Left renal cortex interstitium (tissue), 4 donors: ENCODE results near the gene RPUSD4. TPM values are rescaled to one million over a fixed set of nuclear protein-coding genes. Genes with fewer than 3 reads are reported as not detected.

Experiments
- DNase-seq, 4 donors: peaks; one replicate each; pipeline ENCODE4 v3.0.0-alpha.2; 2013; ENCODE audit warnings: low read depth in 4 of 4, low spot score in 2 of 4, missing footprints in 1 of 4
- polyA plus RNA-seq, 4 donors: library from polyadenylated mRNA; unstranded; fragments of 120-200 nt; gene quantifications; one replicate each; pipeline ENCODE4 v1.2.1, GENCODE V29; 2013; ENCODE audit not compliant: insufficient read length in 4 of 4

The RPUSD4 gene
- polyA plus RNA-seq, 4 donors: 29.4 to 40.0 (median 34.4) TPM

DNA sequence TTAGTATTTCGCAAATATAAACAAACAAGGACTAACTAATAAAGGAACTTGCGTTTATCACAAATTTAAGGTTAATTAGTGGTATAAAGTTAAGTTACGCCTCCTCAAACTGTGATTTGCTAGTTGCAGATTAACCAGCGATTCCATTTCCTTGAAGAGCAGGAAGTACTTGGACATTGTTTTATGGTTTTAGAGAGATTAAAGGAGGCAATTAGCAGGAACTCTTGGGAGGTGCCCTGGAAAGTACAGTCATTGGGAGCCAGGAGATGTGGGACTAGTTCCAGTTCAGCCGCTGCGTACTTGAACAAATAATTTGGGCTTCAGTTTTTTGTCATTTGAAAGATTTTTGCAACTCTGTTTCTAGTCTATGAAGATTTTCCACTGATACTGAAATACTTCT is 3.4 kb upstream of the RPUSD4 start:
- no peak for DNase-seq

DNA sequence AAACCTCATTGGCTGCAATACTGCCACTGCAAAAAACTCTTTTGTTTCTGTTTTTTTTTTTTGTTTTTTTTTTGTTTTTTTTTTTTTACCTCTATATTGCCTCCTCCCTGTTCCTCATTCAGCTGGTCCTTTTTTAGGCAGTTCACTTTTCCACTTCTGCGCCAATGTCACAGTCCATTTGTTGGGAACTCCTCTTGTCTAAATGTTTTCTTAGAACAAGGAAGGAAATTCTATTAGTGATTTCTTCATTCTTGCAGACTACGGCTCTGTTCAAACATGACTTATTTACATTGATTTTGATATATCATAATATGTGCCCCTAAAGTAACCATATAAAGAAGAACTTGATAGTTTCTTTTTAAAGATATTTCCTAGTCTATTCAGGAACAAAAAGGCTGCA is 3.0 kb upstream of the RPUSD4 start:
- DNase-seq: no peak

DNA sequence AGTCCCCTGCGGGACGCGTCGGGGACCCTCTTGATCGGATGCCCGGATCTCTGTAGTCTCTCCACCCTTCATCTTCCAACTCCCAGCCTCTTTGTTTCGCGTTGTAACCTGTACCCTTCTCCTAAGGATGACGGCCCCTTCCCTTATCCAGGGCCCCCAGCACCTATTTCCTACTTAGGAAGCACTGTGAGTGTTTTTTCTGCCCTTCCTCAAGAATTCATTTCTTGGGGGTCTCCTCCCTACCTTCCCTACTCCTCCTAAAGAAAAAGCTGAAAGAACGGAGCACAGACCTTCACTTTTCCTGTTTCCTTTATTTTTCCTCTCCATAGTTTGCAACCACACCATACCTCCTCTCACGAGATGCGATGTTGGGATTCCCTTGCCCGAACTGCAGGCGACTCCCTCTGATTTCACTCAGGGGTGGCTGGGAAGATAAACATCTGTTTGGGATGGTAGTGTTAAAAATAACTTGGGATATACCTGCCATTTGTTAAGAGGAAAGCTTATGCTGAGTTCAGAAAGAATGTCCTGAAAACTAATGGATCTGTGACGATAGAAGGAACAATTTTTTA is 725 bp upstream of the RPUSD4 start:
- no peak for DNase-seq

DNA sequence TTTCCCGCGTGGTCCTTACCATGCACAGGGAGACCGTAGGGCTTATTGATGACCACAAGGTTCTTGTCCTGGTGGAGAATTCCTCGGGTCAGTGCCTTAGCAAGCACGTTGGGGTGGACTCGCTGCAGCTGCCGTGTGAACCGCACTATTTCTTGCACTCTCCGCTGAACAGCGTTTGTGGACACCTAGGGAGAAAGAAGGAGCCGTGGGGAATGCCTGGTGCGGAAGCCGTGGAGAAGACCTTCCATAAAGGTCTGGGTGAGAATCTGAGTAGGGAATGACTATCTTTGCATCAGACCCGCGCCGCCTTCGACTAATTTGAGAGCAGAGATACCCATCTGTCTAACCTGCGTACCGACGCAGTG is 597 bp downstream of the RPUSD4 start:
- no peak for DNase-seq

DNA sequence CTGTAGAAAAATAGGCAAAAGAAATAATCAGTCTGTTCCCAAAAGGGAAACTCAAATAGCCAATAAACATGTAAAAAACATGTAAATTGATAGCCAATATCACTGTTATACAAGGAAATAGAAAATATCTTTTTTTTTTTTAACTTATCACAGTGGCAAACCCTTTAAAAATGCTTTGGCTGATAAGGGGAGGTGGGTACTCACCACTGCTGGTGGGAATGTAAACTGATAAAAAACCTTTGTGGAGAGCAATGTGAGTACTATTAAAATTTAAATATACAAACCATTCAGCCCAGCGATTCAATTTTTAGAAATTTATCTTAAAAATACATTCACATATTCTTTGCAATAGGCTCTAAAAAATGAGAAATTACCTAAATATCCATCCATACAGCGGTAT is 3.6 kb downstream of the RPUSD4 start:
- no peak for DNase-seq

DNA sequence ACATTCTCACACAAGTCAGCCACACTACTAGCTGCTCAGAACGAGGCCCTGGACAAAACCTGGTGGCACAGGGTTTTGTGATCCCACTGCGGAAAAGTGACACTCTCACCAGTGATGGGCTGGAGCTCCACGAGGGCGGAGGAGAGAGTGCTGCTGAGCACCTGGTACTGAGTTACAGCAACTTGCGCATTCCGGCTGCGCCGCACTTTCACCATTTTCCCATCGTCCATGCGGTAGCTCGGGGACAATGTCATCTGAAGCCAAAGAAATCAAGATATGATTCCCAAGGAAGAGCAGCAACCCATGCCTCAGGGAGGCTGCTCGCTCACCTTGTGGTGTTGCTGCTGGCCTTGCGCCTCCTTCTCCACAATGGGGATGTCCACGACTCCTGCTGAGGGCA is 6.1 kb downstream of the RPUSD4 start:
- DNase-seq: no peak

DNA sequence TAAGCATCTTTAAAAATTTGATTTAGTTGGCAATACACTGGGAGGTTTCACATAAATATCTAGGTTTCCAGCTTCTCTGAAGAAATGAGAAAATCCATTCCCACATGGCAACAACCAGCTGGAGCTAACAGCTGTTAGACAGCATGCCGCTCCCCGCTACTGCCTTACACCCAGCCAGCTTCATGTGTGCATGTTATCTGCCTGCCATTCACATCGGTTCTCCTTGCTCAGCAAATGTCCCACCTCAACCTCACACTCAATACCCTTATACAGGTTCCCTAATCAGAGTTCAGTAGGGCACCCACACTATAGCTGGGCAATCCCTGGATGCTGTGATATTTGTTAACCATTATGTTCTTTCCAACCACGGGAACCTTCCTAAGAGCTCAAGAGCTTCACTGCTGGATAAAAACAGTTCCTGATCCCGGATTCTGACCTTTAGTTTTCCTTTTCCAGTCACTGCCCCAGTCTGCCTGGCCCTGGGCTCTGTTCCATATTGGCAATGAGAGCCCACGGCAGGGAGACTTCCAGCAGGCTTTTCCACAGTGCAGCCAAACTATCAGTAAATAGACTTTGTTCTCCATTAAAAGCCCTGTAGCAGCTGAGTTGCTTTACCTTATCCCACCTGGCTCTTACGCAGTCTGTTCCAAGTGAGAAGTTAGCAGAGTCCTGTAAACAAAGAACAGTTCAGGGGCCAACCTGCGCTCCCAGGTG is 8.6 kb downstream of the RPUSD4 start:
- no peak for DNase-seq

DNA sequence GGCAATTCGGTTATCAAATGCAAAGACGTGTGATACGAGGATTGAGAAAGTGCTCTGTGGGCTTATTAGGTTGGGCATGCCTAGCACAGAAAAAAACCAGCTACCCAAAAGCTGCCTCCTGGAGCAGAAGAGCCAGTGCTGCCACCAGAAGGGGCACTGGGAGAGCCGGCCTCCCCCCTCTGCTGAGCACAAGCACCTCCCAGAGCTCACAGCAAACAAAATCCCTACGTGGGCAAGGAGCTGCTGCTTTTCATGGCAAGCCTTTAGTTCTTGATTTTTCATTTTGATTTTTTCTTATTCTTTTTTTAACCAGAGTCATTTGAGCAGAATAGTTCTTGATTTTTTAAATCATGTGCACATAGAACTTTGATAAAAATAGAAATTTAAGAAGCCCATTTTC is 12.8 kb downstream of the RPUSD4 start:
- no peak for DNase-seq

DNA sequence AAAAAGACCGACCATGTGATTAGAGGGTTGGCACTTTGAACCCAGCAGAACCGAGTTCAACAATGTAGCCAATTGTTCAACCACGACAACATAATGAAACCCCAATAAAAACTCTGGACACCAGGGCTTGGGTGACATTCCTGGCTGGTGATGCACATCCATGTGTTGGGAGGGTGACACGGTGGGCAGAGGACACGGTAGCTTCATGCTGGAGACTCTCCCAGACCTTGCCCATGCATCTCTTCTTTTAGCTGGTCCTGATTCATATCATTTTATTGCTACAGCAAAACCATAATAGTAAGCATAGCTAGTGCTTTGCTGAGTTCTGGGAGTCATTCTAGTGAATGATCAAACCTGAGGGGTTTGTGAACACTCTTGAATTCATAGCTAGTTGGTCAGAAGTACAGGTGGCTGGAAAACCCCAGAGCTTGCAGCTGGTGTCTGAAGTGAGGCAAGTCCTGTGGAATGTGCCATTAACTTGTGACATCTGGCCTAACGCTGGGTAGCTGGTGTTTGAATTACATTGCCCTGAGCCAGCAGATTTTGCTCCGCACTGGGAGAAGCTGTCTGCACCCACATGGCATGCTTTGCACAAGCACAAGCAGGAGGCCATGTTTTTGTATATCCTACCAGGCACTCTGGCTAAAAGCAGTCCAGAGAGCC is 14.0 kb downstream of the RPUSD4 start:
- no peak for DNase-seq

DNA sequence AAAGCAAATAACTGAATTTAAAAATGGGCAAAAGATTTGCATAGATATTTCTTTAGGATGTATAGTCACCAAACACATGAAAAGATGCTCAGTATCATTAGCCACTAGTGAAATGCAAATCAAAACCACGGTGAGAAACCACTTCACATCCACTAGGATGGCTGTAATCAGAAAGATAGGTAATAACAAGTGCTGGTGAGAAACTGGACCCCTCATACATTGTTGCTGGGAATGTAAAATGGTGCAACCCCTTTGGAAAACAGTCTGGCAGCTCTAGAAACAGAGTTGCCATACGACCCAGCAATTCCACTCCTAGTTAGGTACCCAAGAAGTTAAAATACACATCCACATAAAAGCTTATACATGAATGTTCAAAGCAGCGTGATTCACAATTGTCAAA is 16.3 kb downstream of the RPUSD4 start:
- no peak for DNase-seq

DNA sequence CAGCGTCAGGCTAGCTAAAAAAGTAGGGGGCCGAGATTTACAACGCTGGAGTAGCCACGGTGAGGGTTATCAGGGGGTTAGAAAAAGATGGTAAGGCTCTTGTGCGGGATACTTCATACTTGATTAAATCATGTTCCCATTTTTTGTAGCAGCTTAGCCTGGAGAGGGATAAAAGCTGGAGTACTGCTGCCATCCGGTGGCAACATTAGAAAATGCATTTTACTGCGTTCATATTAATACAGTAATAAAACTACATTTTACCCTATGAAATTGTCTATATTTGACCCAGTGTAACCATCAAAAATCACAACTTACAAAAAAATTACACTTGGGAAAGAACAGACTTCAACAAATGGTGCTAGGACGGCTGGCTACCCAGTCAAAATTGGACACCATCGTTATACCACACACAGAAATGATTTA is 17.3 kb downstream of the RPUSD4 start:
- no peak for DNase-seq

DNA sequence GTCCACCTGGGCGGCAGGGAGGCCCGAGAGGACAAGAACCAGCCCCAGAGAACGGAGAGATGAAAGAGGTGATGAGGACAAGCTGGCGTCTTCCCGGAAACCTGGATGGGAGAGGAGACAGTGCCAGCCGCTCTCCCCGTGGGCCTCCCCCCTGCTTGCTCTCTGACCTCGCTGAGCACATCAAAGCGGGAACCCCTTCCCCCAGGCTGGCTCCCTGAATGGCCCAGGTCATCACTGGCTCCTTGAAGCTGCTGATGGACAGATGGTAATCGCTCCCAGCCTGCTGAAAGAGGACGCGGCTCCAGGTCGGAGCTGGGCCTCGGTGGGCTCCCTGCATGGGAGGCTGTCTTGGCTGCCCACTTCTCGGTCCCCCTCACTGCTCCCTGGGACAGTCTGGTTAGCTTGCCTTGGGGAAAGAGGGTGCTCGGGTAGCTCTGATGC is 18.4 kb downstream of the RPUSD4 start:
- DNase-seq: no peak

DNA sequence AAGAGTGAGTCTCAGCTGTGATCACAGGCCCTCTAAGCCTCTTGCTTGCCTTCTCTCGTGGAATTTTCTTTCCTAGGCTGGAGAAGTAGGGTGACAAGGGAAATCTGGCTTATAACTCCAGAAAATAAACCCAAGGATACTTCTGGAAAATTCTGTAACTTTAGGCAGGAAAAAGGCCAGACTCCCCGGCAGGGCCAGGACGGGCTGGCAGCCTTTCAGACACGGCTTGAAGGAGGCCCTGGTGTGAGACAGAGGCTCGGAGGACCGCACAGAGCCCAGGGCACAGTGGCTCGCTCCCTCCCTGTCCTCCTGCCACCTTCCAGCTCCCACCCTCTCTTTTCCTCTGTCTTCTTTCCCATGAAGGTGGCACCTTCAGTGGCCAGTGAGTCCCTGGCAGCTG is 19.1 kb downstream of the RPUSD4 start:
- DNase-seq: no peak

DNA sequence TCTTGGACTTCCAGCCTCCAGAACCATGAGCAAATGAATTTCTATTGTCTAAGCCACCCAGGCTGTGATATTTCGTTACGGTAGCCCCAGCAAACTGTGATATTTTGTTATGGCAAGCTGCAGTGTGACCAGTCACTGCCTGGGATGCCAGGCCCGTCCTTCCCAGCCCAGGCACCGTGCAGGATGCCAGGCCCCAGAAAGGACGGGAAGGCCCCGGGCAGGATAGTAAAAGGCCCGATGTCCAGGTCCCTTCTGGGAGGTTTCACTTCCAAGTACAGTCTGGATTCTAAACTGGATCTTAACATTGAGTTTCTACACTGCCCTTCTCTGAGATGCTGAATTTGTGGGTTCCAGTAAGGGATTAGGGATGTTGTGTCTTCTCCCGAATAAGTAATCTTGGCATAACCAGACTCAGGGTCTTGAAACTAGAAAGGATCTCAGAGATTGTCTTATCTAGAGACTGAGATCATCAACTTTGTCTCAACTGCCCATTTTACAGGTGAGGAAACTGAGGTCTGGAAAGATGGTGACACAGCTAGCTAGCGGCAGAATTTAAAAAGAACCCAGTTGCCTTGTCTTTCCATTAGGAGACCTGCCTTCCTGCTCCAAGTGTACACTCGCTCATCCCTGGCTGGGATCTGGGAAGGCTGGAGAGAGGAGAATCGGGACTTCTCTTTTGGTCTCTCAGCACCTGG is 19.9 kb downstream of the RPUSD4 start:
- no peak for DNase-seq

DNA sequence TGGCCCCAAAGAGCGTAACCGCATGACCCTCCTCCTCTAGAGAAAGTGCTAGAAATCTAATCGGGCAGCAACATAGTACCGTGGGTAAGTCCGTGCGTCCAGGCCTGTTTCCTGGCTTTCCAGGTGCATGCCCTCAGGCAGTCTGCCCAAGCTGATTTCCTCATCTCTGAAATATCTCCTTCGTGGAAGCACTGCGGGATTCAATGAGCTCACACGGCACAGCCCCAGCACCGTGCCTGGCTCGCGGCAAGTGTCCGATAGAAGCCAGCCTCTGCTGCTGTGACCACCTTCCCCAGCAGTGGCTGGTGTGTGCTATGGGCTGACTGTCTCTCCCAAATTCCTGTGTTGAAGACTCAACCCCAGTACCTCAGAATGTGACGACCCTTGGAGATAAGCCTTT is 20.7 kb downstream of the RPUSD4 start:
- DNase-seq: no peak

DNA sequence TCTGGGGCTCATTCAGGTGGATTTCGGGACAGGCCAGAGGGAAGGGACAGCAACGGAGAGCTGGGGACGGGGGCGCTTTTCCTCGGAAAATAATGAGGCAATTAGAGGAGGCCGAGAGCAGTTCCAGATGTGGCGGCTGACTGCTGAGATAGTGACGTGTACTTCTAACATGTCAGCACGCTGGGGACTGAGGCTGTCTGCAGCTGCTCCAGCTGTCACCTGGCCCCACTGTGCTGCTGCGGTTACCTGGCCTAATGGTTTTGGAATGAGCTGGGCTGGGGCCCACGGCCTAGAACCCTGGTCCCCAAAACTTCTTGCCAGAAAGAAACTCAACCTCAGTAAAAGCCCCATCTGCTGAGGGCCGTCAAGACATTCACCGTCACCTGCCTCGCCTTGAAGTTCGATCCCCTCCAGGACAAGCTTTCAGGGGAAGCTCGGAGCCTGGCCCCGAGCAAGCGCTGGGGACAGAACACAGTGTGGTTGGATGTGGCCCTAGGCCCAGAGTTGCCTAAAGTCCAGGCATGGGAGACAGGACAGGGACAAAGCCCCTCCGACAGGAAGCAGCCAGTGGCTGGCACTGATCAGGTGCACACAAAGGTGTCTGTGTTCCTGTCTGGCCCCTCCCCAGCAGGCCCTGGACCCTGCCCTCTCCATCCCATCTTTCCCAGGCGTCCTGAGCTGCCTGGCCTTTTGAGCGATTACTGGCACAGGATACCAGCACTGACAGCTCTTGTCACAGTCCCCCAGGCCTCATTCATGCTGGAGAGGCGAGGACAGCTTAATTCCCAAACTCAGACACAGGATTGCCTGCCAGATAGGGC is 22.1 kb downstream of the RPUSD4 start:
- DNase-seq: no peak

DNA sequence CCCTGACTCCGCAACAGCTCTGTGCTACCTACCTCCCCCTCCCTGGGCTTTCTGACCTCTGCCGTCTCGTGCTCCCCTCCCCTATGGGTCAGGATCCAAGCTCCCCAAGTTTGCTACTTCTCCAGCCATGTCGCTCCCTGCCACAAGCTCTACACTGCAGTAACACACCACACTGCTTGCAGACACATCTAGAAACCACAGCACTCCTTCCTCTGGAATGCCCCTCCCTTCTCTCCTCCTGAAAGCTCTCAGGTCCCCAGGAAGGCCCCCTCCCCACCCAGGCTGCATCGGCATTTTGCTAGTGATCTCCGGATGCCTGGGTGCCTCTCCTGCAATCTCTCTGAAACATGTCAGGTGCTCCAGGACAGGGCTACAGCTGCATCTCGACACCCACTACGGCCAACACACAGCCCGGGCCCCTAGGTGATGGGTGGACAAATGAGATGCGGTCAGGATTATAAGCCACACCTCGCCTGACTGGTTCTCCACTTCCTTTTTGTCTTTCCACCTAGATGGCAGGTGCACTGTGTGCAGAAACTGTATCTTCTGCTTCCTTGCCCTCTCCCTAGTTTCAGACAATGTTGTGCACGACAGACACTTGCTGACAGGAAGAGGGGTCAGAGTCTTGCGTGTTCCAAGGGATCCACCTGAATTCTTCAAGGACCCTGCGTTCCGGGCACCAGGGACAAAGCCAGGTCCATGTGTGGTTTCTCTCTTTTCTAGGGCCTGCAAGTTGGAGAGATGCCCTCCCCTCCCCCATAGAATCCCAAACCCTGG is 22.9 kb downstream of the RPUSD4 start:
- DNase-seq: no peak

DNA sequence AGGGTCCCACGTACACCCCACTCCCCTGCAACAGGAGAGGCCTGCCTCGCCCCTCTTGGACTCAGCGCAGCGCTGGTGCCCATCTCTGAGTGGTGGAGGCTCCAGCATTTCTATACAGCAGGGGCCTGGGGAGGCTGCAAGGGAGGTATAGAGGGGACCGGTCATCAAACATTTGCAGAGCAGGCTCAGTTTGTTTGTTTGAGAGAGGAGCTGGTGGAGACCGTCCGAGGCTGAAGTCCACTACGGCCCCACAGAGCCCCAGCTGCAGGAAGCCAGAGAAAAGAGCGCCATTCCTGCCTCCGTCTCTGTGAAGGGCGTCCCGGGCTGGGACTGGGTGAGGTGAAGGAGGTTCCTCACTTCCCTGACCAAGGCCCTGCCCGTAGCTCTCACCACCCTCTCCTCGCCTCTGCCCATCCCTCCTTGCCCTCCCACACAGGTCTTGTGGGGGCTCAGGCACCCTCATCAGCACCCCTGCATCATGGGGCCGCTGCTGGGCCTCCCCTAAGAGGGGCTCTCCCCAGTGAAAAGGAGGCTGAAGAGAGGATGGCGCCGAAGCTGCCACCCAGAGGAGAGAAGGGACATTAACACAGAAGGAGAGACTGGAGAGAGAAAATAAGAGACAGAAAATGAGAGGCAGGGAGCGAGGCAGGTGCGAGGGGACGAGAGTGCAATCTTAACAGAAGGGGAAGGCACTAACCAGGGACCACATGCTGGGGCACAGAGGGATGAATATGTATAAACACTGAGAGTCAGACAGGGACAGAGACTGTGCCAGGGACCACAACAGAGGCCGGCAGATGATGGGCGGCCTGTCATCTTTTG is 24.5 kb downstream of the RPUSD4 start:
- DNase-seq: no peak

DNA sequence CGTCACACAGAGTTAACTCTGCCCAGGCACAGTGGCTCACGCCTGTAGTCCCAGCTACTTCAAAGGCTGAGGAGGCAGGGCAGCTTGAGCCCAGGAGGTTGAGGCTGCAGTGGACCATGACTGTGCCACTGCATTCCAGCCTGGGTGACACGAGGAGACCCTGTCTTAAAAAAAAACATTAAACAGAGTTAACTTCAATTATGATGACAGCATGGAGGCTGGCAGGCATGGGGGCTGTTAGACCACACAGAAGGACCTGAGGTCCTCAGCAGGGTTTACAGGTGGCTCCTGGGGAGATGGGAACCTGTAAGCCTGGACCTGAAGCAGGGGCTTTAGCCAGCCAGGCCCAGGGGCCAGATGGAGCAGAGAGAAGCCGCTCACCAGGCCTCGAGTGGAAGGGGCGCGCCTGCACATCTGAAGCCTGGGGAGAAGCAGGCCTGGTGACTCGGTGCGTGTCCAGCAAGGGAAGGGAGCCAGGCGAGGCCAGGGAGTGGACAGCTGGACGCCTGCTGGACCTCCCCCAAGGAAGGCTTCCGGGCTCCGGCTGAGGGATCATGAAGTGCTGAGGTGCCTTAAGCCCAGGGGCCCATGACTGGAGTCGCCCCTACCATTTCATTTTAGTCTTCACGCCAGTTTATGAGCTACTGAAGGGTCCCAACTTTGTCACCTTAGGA is 25.3 kb downstream of the RPUSD4 start:
- DNase-seq: no peak
